T47D (cell line): ENCODE results near the gene SPINT4.
"Not testable (repeated sequence)": the region's sequence is repeated elsewhere in the genome, so short reads cannot be mapped to it uniquely, and the experiment has no call there.

ENCODE experiments used
- DNase-seq, 2 experiments: peaks; one replicate each; pipeline versions ENCODE4 v3.0.0 to v3.0.0-alpha.2; 2011 to 2012; ENCODE audit warnings: low read depth in 1 of 2, low spot score in 1 of 2
- JUND ChIP-seq: IDR thresholded peaks from 2 replicates; pipeline ENCODE4 v1.6.1; 2012; ENCODE audit warnings: low read depth
- in situ Hi-C: cut with HindIII; loops from 2 replicates; pipeline ENCODE4 v1.10.0; 2016; ENCODE audit warnings: low sequenced_read_pairs, low pct_unique_long_range_greater_than_20kb

SPINT4 gene

DNA sequence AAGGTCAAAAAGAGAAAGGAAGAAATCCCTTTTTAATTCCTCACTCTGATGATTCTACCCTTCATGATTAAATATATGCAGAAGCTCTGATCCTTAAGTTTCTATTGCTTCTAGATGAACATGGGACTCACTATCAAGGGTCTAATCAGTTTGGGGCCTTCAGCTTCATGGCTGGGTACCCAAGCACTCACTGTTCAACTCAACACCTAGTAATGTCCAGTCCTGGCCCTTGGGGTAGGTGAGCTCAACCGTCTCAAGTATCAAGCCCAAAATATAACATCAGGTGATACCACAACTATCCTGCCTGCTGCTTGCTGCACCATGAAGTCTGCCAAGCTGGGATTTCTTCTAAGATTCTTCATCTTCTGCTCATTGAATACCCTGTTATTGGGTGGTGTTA is at the start of gene SPINT4:
TSS of gene SPINT4 (plus strand) at position 301 of the 400 bp plus-strand sequence. CDS start at position 322, 21 bp downstream.
- no peak for DNase-seq
- in situ Hi-C loops: no loop called here
- no peak for TF ChIP-seq JUND

GRCh38 chr20:45672765-45673164 is 49.4 kb upstream of the SPINT4 start:
- TF ChIP-seq JUND: no peak
- no peak for DNase-seq
- in situ Hi-C loops: no loop called here

- in situ Hi-C loops: no loop called here
- DNase-seq: no peak
- TF ChIP-seq JUND: no peak
Measured at GRCh38 chr20:45679650-45680049, 42.5 kb upstream of the SPINT4 start.

GRCh38 chr20:45685896-45686295 is 36.3 kb upstream of the SPINT4 start:
- TF ChIP-seq JUND: no peak
- peak; percentile 12 to 38 for DNase-seq
- in situ Hi-C loops: no loop called here

GRCh38 chr20:45693346-45693745 is 28.8 kb upstream of the SPINT4 start:
- in situ Hi-C loops, DNase-seq: not testable (repeated sequence)

DNA sequence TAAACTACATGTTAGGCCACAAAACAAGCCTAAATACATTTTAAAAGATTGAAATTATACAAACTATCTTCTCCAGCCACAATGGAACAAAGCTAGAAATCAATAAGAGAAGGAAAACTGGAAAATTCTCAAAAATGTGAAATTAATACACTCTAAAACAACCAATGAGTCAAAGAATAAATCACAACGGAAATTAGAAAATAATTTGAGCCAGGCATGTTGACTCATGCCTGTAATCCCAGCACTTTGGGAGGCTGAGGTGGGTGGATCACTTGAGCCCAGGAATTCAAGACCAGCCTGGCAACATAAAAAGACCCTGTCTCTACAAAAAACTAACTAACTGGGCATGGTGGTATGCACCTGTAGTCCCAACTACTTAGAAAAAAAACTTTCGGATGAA is 26.7 kb upstream of the SPINT4 start:
- TF ChIP-seq JUND: no peak
- no peak for DNase-seq
- in situ Hi-C loops: no loop called here

DNA sequence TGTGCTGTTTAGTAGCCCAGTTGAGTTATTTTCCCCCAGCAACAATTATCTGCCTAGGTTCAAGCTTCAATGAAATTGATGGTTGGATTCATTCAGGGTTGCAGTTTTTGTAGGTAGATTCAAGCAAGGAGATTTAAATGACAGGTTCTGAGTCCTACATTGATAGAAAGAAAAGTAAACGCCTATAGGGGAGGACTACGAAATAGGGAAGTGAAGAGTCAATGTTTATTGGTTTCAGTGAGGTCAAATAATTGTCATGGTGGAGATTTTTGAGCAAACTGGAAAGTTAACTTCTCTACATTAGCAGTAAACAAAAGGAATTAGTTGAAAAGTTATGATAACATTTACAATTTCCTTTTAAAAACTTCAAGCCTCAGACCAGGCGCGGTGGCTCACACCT is 21.0 kb upstream of the SPINT4 start:
- in situ Hi-C loops: no loop called here
- no peak for TF ChIP-seq JUND
- no peak for DNase-seq

- no peak for TF ChIP-seq JUND
- in situ Hi-C loops: no loop called here
- DNase-seq: no peak
Measured at GRCh38 chr20:45701873-45702272, 20.3 kb upstream of the SPINT4 start, which contains the start of gene WFDC13. Gene WFDC13, plus strand, starts transcription at chr20:45702038. Its CDS starts 86 bp downstream, at chr20:45702124.

DNA sequence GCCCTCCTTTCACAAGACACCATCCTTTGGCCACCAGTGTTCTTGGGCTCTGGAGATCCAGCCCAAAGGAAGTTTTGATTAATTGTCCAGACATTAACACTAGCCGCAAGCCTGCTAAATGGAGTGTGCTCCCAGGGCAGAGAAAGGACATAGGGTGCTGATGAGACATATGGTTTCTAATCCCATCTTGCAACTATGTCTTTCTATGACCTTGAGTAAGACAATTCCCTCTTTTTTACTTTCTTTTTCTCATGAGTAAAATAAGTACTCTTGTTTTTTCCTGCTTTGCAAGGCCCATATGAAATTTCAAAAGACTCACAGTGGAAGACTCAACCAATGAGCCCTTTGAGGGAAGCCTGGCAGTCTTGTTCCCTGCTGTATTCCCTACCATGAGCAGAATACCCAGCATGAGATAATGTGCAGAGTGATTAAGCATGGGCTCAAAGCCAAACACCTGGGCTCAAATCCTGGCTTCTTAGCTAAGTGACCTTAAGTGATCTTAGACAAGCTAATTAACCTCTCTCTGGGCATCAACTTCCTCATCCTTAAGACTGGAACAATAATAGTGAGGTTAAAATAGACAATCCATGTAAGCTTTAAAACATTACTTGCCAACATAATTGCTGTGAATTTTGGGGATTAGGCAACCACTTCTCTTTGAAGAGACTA is 17.0 kb upstream of the SPINT4 start, which contains the start of gene WFDC10B:
TSS of gene WFDC10B (minus strand) at position 51 of the 669 bp plus-strand sequence. CDS start 19,027 bp downstream, outside the sequence.
- no peak for DNase-seq
- TF ChIP-seq JUND: no peak
- in situ Hi-C loops: no loop called here

DNA sequence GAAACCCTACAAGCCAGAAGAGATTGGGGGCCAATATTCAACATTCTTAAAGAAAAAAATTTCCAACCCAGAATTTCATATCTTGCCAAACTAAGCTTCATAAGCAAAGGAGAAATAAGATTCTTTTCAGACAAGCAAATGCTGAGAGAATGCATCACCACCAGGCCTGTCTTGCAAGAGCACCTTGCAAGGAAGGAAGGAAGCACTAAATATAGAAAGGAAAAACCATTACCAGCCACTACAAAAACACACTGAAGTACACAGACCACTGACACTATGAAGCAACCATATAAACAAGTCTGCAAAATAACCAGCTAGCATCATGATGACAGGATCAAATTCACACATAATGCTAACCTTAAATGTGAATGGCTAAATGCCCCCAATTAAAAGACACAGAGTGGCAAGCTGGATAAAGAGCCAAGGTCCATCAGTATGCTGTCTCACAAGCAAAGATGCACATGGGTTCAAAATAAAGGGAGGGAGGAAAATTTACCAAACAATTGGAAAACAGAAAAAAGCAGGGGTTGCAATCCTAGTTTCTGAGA is 5.9 kb upstream of the SPINT4 start:
- DNase-seq, in situ Hi-C loops: not testable (repeated sequence)

- TF ChIP-seq JUND: no peak
- no peak for DNase-seq
- in situ Hi-C loops: no loop called here
Measured at GRCh38 chr20:45725134-45725533, 3.0 kb downstream of the SPINT4 start.

GRCh38 chr20:45727044-45727443 is 4.9 kb downstream of the SPINT4 start:
- in situ Hi-C loops: no loop called here
- no peak for TF ChIP-seq JUND
- DNase-seq: no peak

DNA sequence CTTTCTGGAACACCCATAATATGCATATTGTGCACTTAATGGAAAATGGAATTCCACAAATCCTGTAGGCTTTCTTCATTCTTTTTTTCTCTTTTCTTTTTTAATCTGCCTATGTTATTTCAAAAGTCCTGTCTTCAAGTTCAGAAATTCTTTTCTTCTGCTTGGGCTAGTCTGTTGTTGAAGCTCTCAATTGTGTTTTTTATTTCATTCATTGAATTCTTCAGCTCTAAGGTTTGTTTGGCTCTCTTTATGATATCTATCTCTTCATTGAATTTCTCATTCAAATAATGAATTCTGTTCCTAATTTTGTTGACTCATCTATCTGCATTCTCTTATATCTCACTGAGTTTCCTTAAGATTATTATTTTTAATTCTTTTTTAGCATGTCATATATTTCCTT is 10.1 kb downstream of the SPINT4 start:
- in situ Hi-C loops: no loop called here
- no peak for TF ChIP-seq JUND
- DNase-seq: no peak

DNA sequence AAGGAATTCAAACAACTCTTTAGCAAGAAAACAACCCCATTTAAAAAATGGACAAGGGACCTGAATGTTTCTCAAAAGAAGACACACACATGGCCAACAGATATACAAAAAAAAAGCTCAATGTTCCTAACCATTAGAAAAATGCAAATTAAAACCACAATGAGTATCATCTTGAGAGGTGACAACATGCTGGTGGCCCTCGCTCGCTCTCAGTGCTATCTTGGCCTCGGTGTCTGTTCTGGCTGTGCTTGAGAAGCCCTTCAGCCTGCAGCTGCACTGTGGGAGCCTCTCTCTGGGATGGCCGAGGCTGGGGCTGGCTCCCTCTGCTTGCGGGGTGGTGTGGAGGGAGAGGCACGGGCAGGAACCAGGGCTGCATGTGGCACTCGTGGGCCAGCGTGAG is 13.4 kb downstream of the SPINT4 start:
- in situ Hi-C loops: no loop called here
- no peak for TF ChIP-seq JUND
- no peak for DNase-seq
